ENCODE results near the gene ATP6V1C2. TPM values are rescaled to one million over a fixed set of nuclear protein-coding genes. Genes with fewer than 3 reads are reported as not detected.

ATP6V1C2 gene
- total RNA-seq, 1 experiment from 2014 or later, result 2.0 TPM

DNA sequence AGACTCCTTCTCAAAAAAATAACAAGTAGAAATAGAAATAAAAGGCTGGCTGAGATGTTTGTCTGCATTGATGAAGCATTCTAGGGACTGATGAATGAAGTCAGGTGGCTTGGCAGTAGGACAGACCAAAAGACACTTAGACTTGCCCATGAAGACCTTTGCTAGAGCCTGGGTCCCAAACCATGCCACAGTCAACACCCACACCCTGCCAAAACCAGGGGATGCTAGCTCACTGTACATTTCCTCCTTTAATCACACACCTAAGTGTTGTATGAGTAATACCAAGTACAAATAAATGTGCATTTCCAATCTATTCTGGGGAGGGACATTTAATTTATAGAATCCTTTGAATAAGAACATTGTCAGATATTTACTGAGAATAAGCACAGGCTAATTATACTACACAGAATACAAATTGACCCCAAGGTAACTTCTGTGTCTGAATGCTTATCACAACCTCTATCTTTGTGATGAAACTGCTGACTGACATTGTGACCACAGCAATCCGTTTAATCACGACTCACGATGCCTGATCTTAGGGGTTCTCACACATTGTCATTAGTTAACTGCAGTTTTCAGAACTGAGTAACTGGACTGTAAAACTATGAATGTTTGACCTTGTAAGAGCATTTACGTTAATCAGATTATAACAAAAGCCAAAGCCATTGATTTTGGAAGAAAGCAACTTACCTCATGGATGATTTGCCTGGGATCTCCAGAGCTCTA is 21.2 kb upstream of the ATP6V1C2 start:
- TF ChIP-seq POLR2AphosphoS5 (IDR thresholded peaks at IDR 0.05; ENCODE audit: low read depth, low read length), result no peak
- TF ChIP-seq RAD21 (IDR thresholded peaks at IDR 0.05; ENCODE audit: low read depth), result no peak
- TF ChIP-seq EZH2 (IDR thresholded peaks at IDR 0.05), result no peak
- TF ChIP-seq SIN3A (IDR thresholded peaks at IDR 0.05; ENCODE audit: low read depth), result no peak
- TF ChIP-seq, protein P1, sequence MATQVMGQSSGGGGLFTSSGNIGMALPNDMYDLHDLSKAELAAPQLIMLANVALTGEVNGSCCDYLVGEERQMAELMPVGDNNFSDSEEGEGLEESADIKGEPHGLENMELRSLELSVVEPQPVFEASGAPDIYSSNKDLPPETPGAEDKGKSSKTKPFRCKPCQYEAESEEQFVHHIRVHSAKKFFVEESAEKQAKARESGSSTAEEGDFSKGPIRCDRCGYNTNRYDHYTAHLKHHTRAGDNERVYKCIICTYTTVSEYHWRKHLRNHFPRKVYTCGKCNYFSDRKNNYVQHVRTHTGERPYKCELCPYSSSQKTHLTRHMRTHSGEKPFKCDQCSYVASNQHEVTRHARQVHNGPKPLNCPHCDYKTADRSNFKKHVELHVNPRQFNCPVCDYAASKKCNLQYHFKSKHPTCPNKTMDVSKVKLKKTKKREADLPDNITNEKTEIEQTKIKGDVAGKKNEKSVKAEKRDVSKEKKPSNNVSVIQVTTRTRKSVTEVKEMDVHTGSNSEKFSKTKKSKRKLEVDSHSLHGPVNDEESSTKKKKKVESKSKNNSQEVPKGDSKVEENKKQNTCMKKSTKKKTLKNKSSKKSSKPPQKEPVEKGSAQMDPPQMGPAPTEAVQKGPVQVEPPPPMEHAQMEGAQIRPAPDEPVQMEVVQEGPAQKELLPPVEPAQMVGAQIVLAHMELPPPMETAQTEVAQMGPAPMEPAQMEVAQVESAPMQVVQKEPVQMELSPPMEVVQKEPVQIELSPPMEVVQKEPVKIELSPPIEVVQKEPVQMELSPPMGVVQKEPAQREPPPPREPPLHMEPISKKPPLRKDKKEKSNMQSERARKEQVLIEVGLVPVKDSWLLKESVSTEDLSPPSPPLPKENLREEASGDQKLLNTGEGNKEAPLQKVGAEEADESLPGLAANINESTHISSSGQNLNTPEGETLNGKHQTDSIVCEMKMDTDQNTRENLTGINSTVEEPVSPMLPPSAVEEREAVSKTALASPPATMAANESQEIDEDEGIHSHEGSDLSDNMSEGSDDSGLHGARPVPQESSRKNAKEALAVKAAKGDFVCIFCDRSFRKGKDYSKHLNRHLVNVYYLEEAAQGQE (IDR thresholded peaks at IDR 0.05; ENCODE audit: low read depth), result no peak
- TF ChIP-seq TCF7L2 (IDR thresholded peaks at IDR 0.05; ENCODE audit: borderline replicate concordance, extremely low read depth, insufficient read depth, insufficient read length), result no peak
- TF ChIP-seq CBX3 (IDR thresholded peaks at IDR 0.05; ENCODE audit: low read depth), result no peak
- TF ChIP-seq YY1 (IDR thresholded peaks at IDR 0.05; ENCODE audit: extremely low read depth, insufficient replicate concordance, low read depth, low read length), result no peak
- no peak for TF ChIP-seq EZH2phosphoT487 (IDR thresholded peaks at IDR 0.05; ENCODE audit: borderline replicate concordance)
- TF ChIP-seq CEBPB (IDR thresholded peaks at IDR 0.05; ENCODE audit: low read depth), result no peak
- TF ChIP-seq JUND (IDR thresholded peaks at IDR 0.05), result no peak
- no peak for TF ChIP-seq ZFX (IDR thresholded peaks at IDR 0.05)
- TF ChIP-seq SRF (IDR thresholded peaks at IDR 0.05; ENCODE audit: low read depth), result no peak
- no peak for TF ChIP-seq POLR2A (IDR thresholded peaks at IDR 0.05; ENCODE audit: borderline replicate concordance, extremely low read depth, insufficient read depth, insufficient read length)
- TF ChIP-seq, protein P2, sequence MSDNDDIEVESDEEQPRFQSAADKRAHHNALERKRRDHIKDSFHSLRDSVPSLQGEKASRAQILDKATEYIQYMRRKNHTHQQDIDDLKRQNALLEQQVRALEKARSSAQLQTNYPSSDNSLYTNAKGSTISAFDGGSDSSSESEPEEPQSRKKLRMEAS (IDR thresholded peaks at IDR 0.05), result no peak
- TF ChIP-seq, protein P3, sequence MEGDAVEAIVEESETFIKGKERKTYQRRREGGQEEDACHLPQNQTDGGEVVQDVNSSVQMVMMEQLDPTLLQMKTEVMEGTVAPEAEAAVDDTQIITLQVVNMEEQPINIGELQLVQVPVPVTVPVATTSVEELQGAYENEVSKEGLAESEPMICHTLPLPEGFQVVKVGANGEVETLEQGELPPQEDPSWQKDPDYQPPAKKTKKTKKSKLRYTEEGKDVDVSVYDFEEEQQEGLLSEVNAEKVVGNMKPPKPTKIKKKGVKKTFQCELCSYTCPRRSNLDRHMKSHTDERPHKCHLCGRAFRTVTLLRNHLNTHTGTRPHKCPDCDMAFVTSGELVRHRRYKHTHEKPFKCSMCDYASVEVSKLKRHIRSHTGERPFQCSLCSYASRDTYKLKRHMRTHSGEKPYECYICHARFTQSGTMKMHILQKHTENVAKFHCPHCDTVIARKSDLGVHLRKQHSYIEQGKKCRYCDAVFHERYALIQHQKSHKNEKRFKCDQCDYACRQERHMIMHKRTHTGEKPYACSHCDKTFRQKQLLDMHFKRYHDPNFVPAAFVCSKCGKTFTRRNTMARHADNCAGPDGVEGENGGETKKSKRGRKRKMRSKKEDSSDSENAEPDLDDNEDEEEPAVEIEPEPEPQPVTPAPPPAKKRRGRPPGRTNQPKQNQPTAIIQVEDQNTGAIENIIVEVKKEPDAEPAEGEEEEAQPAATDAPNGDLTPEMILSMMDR (IDR thresholded peaks at IDR 0.05 in 2 of 3, conservative IDR thresholded peaks at IDR 0.05 in 1 of 3; ENCODE audit: borderline replicate concordance in 1 of 3, insufficient read depth in 1 of 3, low read depth in 2 of 3, low read length in 2 of 3), result no peak
- TF ChIP-seq, protein P4, sequence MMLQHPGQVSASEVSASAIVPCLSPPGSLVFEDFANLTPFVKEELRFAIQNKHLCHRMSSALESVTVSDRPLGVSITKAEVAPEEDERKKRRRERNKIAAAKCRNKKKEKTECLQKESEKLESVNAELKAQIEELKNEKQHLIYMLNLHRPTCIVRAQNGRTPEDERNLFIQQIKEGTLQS (IDR thresholded peaks at IDR 0.05), result no peak
- no peak for TF ChIP-seq ELF1 (IDR thresholded peaks at IDR 0.05; ENCODE audit: borderline replicate concordance, low read depth)
- no peak for TF ChIP-seq SP1 (IDR thresholded peaks at IDR 0.05; ENCODE audit: low read depth)
- no peak for TF ChIP-seq EGR1 (IDR thresholded peaks at IDR 0.05; ENCODE audit: low read depth)
- BruUV-seq (replicated peaks), result no TSS peak
- ChIA-PET POLR2A (no interaction called here), RAD21 (ENCODE audit: low non-redundant PET in 1 of 2, low total read pairs in 2 of 2, uncharacterized antibody in 2 of 2, unreplicated experiment in 2 of 2) (no interaction called here), CTCF (no interaction called here)
- Histone ChIP-seq H3K79me2 (ENCODE audit: insufficient read depth, low read length) (no peaks in the 10 kb centered on the region), H3K36me3 (ENCODE audit: control insufficient read depth in 1 of 2, insufficient read depth in 2 of 2, low read length in 2 of 2) (no peaks in the 10 kb centered on the region), H4K20me1 (ENCODE audit: insufficient read depth) (no peaks in the 10 kb centered on the region), H3K27ac (ENCODE audit: low read depth, low read length) (no peak overlapping the region), H3K4me1 (ENCODE audit: control insufficient read depth in 1 of 2, insufficient read depth in 2 of 2, low read length in 2 of 2) (no peaks in the 10 kb centered on the region), H3K9ac (ENCODE audit: low read length) (no peak overlapping the region), H3K9me2 (ENCODE audit: insufficient read depth) (no peaks in the 10 kb centered on the region), H3K4me2 (ENCODE audit: low read length) (no peak overlapping the region), H3K9me3 (ENCODE audit: control insufficient read depth in 1 of 2, insufficient read depth in 1 of 2, low read depth in 1 of 2, low read length in 2 of 2) (no peaks in the 10 kb centered on the region), H3K27me3 (ENCODE audit: insufficient read depth, low read length) (no peaks in the 10 kb centered on the region), H2AFZ (ENCODE audit: low read depth, low read length, poor library complexity, severe bottlenecking) (no peak overlapping the region), H3K4me3 (replicated peaks in 1 of 2; ENCODE audit: low read depth in 1 of 2, low read length in 2 of 2) (no peak overlapping the region)
- ATAC-seq (no peak), DNase-seq (ENCODE audit: low read depth, low spot score) (no peak)
- intact Hi-C loops (cut with micrococcal nuclease), result no loop called here

Data from HCT116 (cell line).